ENCODE measurements around the gene MTERF1. TPM values are rescaled to one million over a fixed set of nuclear protein-coding genes. Genes with fewer than 3 reads are reported as not detected.

Gene MTERF1, protein sequence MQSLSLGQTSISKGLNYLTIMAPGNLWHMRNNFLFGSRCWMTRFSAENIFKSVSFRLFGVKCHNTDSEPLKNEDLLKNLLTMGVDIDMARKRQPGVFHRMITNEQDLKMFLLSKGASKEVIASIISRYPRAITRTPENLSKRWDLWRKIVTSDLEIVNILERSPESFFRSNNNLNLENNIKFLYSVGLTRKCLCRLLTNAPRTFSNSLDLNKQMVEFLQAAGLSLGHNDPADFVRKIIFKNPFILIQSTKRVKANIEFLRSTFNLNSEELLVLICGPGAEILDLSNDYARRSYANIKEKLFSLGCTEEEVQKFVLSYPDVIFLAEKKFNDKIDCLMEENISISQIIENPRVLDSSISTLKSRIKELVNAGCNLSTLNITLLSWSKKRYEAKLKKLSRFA
- total RNA-seq = 10 to 100 TPM; 11.4 to 11.7 TPM

DNA sequence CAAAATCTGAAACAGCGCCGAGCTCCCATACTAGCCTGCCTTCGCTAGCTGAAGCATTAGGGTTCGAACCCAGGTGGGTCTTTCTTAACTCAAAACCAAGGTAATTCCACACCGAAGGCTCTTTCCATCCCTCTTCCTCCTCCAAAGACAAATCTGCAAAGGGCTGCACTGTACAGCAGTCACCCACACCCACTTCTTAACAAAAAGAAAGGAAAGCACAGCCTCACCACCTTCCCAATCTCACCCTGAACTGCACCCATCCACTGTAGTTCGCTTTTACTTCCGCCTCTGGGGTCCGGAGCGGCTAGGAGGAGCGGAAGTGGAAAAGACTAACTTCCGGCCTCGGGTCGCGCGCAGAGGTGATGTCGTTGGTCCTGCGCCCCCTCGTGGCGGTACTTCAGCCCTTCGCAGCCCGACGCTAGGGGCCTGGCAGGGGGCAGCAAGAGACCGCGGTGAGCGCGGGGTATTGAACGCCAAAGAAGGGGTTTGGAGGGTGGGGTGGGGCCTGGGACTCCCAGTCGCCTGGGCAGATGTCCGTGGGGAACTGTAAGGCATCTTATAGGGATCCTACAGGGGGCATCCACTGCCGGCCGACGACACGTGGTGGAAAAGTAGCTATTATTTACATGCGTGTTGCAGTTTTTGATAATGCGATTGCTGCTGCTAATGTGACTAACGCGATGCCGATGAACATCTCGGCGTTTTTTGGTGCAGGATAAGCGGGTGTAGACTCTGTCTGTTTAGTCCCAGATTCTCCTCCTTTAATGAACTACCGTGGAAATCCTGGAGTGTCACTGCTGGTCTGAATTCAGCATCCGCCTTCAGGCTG, at the start of gene MTERF1:
Gene MTERF1, minus strand, starts transcription at position 290 of the 829 bp plus-strand sequence. CDS start 619 bp downstream, outside the sequence.

Other genes starting within 250 kb of the MTERF1 start
- 10 to 100 TPM; 14.0 to 26.2 TPM for gene AKAP9, start 60.2 kb upstream of the MTERF1 start, total RNA-seq

Data from melanocyte of skin (primary cell).